Muscle layer of colon (tissue), 2 donors: ENCODE data around the gene TTYH1.

Source experiments
- H3K27ac ChIP-seq: one replicate; pipeline ENCODE4 v1.7.0; 2013; ENCODE audit warnings: low read depth, mild to moderate bottlenecking, low read length, moderate library complexity
- H3K27me3 ChIP-seq, 2 donors: one replicate each; pipeline ENCODE4 v1.7.0; 2013; ENCODE audit warnings: low read length in 2 of 2, mild to moderate bottlenecking in 2 of 2; ENCODE audit not compliant: insufficient read depth in 2 of 2, control insufficient read depth in 1 of 2
- H3K36me3 ChIP-seq: one replicate; pipeline ENCODE4 v1.7.0; 2013; ENCODE audit warnings: mild to moderate bottlenecking, low read length; ENCODE audit not compliant: insufficient read depth
- H3K4me1 ChIP-seq: one replicate; pipeline ENCODE4 v1.7.0; 2013; ENCODE audit warnings: mild to moderate bottlenecking, low read length; ENCODE audit not compliant: insufficient read depth
- H3K4me3 ChIP-seq, 2 donors: one replicate each; pipeline ENCODE4 v1.7.0; 2013; ENCODE audit warnings: low read length in 2 of 2, low read depth in 1 of 2, mild to moderate bottlenecking in 1 of 2, moderate library complexity in 1 of 2
- H3K9ac ChIP-seq: one replicate; pipeline ENCODE4 v1.7.0; 2013; ENCODE audit warnings: low read length
- H3K9me3 ChIP-seq: one replicate; pipeline ENCODE4 v1.7.0; 2013; ENCODE audit warnings: mild to moderate bottlenecking, low read length
- donor health status: abdominal sarcoma.
- donor health status: Adenocarcinoma of cecum.

TTYH1 gene

DNA sequence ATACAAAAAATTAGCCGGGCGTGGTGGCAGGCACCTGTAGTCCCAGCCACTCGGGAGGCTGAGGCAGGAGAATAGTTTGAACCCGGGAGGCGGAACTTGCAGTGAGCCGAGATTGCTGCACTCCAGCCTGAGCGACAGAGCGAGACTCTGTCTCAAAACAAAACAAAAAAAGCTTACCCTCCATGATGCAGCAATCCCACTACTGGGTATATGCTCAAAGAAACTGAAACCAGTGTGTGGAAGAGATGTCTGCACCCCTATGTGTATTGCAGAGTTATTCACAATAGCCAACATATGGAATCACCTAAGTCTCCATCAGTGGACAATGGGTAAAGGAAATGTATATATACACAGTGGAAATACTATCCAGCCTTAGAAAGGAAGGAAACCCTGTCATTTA lies 19.6 kb upstream of the TTYH1 start:
- peaks cover 0 to 11% of the 10 kb centered on the region in 2 donors for H3K27me3 ChIP-seq
- no peak overlapping the region for H3K9ac ChIP-seq
- H3K4me1 ChIP-seq = no peaks in the 10 kb centered on the region
- no peak overlapping the region for H3K27ac ChIP-seq
- H3K9me3 ChIP-seq = no peaks in the 10 kb centered on the region
- no peak overlapping the region for H3K4me3 ChIP-seq
- no peaks in the 10 kb centered on the region for H3K36me3 ChIP-seq

DNA sequence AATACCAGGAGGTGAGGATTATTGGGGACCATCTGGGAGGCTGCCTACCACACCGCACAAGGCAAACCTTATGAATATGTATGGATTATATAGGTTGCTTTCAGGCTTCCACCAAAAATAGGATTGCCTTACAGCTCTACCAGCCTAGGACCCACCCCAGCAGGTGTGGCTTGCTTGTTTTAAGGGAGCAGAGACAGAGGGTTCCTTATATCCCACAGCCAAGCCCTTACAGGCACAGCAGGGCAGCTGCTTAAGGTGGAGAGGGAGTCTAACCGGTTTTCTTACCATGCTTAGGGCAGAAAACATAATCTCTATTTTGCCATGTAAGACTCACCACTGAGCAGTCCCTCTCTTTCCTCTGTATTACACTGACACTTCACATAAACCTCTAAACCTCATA lies 16.1 kb upstream of the TTYH1 start:
- no peak overlapping the region for H3K27ac ChIP-seq
- no peaks in the 10 kb centered on the region for H3K36me3 ChIP-seq
- H3K4me1 ChIP-seq = no peaks in the 10 kb centered on the region
- H3K4me3 ChIP-seq = no peak overlapping the region
- H3K9ac ChIP-seq = no peak overlapping the region
- H3K27me3 ChIP-seq = no peaks in the 10 kb centered on the region
- no peaks in the 10 kb centered on the region for H3K9me3 ChIP-seq

GRCh38 chr19:54400913-54401312 lies 14.4 kb upstream of the TTYH1 start:
- no peaks in the 10 kb centered on the region for H3K27me3 ChIP-seq
- H3K36me3 ChIP-seq = no peaks in the 10 kb centered on the region
- H3K4me1 ChIP-seq = no peaks in the 10 kb centered on the region
- H3K27ac ChIP-seq = no peak overlapping the region
- no peak overlapping the region for H3K9ac ChIP-seq
- H3K4me3 ChIP-seq = no peak overlapping the region
- H3K9me3 ChIP-seq = no peaks in the 10 kb centered on the region

DNA sequence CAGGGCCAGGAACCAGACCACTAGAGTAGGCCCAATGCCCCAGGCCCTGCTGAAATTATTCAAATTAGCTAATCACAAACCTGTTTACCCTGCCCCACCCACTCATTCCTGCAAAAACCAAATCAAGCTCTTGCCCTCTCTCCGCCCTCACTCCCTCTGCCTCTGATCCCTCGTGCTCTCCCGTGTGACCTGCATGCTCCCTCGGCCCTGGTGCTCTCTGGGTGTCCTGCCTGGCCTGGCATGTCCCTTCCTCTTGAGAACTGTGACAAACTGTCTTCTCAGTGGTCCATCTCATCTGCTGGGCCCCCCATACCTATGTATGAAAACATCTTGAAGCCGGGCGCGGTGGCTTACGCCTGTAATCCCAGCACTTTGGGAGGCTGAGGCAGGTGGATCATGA lies 12.2 kb upstream of the TTYH1 start:
- Histone ChIP-seq H3K27ac (no peak overlapping the region), H3K9ac (no peak overlapping the region), H3K36me3 (no peaks in the 10 kb centered on the region), H3K4me3 (no peak overlapping the region), H3K9me3 (no peaks in the 10 kb centered on the region), H3K4me1 (no peaks in the 10 kb centered on the region), H3K27me3 (no peaks in the 10 kb centered on the region)

DNA sequence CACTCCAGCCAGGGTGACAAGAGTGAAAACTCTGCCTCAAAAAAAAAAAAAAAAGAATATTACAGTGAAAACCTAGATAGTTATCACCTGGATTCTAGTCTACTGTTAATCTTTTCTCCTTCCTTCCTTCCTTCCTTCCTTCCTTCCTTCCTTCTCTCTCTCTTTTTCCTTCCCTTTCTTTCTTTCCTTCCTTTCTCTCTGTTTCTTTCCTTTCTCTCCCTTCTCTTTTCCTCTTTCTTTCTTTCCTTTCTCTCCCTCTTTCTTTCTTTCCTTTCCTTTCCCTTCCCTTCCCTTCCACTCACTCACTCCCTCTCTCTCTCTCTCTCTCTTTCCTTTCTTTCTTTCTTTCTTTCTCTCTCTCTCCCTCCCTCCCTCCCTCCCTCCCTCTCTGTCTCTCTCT lies 9.6 kb upstream of the TTYH1 start:
- Histone ChIP-seq H3K27me3 (no peaks in the 10 kb centered on the region), H3K36me3 (no peaks in the 10 kb centered on the region), H3K9me3 (no peaks in the 10 kb centered on the region), H3K9ac (no peak overlapping the region), H3K4me3 (no peak overlapping the region), H3K4me1 (no peaks in the 10 kb centered on the region), H3K27ac (no peak overlapping the region)

- Histone ChIP-seq H3K9me3 (no peaks in the 10 kb centered on the region), H3K4me3 (no peak overlapping the region), H3K9ac (no peak overlapping the region), H3K36me3 (no peaks in the 10 kb centered on the region), H3K27ac (no peak overlapping the region), H3K27me3 (no peaks in the 10 kb centered on the region), H3K4me1 (no peaks in the 10 kb centered on the region)
Measured at GRCh38 chr19:54407780-54408179, 7.5 kb upstream of the TTYH1 start.

GRCh38 chr19:54408456-54409026 lies 6.7 kb upstream of the TTYH1 start:
- Histone ChIP-seq H3K27ac (no peak overlapping the region), H3K27me3 (no peaks in the 10 kb centered on the region), H3K9ac (no peak overlapping the region), H3K4me3 (no peak overlapping the region), H3K4me1 (no peaks in the 10 kb centered on the region), H3K9me3 (no peaks in the 10 kb centered on the region), H3K36me3 (no peaks in the 10 kb centered on the region)

GRCh38 chr19:54411033-54411432 lies 4.2 kb upstream of the TTYH1 start:
- H3K4me3 ChIP-seq = no peak overlapping the region
- no peaks in the 10 kb centered on the region for H3K4me1 ChIP-seq
- H3K9me3 ChIP-seq = no peaks in the 10 kb centered on the region
- H3K36me3 ChIP-seq = no peaks in the 10 kb centered on the region
- H3K27me3 ChIP-seq = peaks cover 10 to 13% of the 10 kb centered on the region in 2 donors
- H3K9ac ChIP-seq = no peak overlapping the region
- H3K27ac ChIP-seq = no peak overlapping the region

DNA sequence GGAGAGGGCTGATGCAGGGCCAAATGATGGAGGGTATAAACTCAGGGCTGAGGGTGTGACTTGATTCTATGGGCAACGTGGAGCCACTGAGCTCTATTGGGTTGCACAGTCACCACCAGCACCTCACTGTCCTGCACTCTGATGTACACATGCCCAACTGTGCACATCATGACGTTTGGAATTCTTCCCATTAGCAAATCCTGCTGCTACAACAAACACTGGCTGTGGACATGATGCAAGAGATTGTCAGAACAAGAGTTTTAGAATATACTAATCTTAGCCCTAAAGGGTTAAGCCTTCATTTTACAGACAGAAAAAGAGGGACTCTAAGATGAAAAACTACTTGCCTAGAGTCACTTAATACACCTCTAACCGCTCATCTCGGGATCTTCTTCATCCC lies 2.4 kb upstream of the TTYH1 start:
- Histone ChIP-seq H3K9me3 (no peaks in the 10 kb centered on the region), H3K27me3 (peaks cover 12 to 25% of the 10 kb centered on the region in 2 donors), H3K27ac (no peak overlapping the region), H3K9ac (no peak overlapping the region), H3K36me3 (no peaks in the 10 kb centered on the region), H3K4me1 (no peaks in the 10 kb centered on the region), H3K4me3 (no peak overlapping the region)

GRCh38 chr19:54414156-54414555 lies 1.1 kb upstream of the TTYH1 start:
- no peaks in the 10 kb centered on the region for H3K4me1 ChIP-seq
- peaks cover 12 to 33% of the 10 kb centered on the region in 2 donors for H3K27me3 ChIP-seq
- H3K27ac ChIP-seq = no peak overlapping the region
- H3K4me3 ChIP-seq = no peak overlapping the region
- H3K9ac ChIP-seq = no peak overlapping the region
- no peaks in the 10 kb centered on the region for H3K9me3 ChIP-seq
- H3K36me3 ChIP-seq = no peaks in the 10 kb centered on the region

DNA sequence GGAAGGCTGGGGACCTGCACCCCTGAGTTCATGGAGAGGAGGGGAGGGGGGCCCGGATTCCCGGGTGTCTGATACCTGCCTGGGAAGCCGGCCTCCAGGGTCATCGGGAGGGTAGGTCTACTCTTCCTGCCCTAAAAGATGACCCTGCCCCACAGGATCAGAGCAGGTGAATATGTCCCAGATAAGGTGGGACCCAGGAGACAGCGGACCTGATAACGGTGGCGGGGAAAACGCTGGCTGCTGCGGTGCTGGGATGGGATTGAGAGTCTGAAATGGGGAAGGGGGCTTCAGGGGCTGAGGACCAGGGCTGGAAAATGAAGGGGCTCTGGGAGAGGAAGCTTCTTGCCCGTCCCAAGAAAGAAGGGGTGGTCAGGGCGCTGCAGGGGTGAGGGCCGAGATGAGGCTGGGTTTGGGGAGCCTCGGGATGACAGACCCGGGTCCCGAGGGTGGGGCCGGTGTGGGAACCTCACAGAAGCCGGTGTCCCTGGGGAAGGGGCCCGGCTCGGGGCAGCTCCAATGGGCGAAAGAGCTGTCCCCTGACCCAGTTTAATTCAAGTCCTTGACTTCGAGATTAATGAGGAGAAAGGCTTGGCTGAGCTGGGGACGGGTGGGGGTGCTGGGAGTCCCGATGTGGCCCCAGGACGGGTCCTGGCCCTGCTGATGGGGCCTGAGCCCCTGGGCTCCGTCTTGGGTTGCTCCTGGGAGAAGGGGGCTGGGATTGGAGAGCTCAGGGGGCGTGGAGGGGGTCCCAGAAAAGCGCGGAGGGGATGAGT lies 823 bp downstream of the TTYH1 start:
- H3K4me3 ChIP-seq = no peak overlapping the region
- H3K27ac ChIP-seq = no peak overlapping the region
- H3K36me3 ChIP-seq = no peaks in the 10 kb centered on the region
- H3K9me3 ChIP-seq = no peaks in the 10 kb centered on the region
- H3K9ac ChIP-seq = no peak overlapping the region
- H3K4me1 ChIP-seq = no peaks in the 10 kb centered on the region
- peaks cover 21 to 52% of the 10 kb centered on the region in 2 donors for H3K27me3 ChIP-seq
